Activated CD8-positive, alpha-beta memory T cell treated with anti-CD3 and anti-CD28 coated beads for 1 hour (primary cell): ENCODE data around the gene NFE2L3.
A peak's percentile ranks its signal among the peaks of the same experiment; 100 is the strongest.
"Not testable (repeated sequence)": the region's sequence is repeated elsewhere in the genome, so short reads cannot be mapped to it uniquely, and the experiment has no call there.

ENCODE experiments used
- DNase-seq, 2 donors: peaks; one replicate each; pipeline ENCODE4 v3.0.0-alpha.2; 2020; ENCODE audit warnings: low read depth in 1 of 2; ENCODE audit errors: extremely low read depth in 1 of 2

Gene NFE2L3

GRCh38 chr7:26151953-26152781 is at the start of gene NFE2L3:
NFE2L3 (plus strand) TSS chr7:26152198; CDS start chr7:26152499, 301 bp downstream.
- DNase-seq, result peak; percentile 40 to 70

GRCh38 chr7:26103596-26103995 is 48.4 kb upstream of the NFE2L3 start:
- DNase-seq, result no peak

- DNase-seq, result no peak
These were observed 46.8 kb upstream of the NFE2L3 start for GRCh38 chr7:26105236-26105635.

DNA sequence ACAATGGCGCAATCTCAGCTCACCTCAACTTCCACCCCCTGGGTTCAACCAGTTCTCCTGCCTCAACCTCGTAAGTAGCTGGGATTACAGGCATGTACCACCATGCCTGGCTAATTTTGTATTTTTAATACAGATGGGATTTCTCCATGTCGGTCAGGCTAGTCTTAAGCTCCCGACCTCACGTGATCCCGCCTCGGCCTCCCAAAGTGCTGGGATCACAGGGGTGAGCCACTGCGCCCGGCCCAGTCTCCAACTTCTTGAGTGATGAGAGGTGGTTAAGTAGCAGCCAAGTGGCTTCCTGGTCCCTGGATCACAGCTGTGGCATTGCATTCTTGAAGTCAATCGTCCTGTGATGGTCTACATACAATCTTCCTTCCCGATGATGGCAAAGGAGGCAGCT is 46.1 kb upstream of the NFE2L3 start:
- no peak for DNase-seq

- DNase-seq, result no peak
These were observed 39.7 kb upstream of the NFE2L3 start for GRCh38 chr7:26112203-26112740.

DNA sequence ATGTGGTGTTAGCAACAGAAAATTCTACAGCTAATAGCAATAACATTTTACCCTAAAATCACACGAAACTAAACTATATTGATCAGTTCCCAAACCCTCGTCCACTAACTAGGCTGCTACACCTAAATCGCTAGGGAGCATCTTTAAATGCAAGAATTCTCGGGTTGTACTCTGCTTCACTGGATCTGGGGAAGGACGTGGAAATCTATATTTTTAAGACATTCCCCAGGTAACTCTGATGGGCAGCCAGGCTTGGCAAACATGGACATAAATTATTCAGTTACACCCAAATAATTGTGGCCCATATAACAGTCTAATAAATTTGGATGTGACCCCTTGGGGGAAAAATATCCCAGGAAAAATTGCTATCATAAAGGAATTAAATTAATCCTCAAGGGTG is 36.3 kb upstream of the NFE2L3 start:
- no peak for DNase-seq

- no peak for DNase-seq
These were observed 34.7 kb upstream of the NFE2L3 start for GRCh38 chr7:26117142-26117807.

- DNase-seq, result no peak
These were observed 34.0 kb upstream of the NFE2L3 start for GRCh38 chr7:26117970-26118369.

- no peak for DNase-seq
These were observed 29.3 kb upstream of the NFE2L3 start for GRCh38 chr7:26122745-26123144.

DNA sequence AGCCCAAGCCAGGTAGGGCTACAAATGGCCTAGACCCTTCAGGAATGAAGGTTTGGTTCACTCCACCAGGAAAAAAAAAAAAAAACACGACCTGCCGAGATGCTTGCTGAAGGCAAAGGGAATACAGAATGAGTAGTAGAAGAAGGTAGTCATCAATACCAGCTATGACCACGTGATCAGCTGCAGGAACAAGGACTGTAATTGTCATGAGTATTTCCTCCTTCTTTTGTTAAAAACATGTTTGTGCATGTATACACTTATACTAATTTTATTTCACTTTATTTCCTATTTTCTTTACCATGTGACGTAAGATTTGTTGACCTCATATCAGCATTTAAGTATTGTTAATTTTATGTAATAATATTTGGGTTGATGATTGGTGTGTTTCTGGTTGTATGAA is 27.2 kb upstream of the NFE2L3 start:
- not testable (repeated sequence) for DNase-seq

GRCh38 chr7:26127411-26127810 is 24.6 kb upstream of the NFE2L3 start:
- no peak for DNase-seq

DNA sequence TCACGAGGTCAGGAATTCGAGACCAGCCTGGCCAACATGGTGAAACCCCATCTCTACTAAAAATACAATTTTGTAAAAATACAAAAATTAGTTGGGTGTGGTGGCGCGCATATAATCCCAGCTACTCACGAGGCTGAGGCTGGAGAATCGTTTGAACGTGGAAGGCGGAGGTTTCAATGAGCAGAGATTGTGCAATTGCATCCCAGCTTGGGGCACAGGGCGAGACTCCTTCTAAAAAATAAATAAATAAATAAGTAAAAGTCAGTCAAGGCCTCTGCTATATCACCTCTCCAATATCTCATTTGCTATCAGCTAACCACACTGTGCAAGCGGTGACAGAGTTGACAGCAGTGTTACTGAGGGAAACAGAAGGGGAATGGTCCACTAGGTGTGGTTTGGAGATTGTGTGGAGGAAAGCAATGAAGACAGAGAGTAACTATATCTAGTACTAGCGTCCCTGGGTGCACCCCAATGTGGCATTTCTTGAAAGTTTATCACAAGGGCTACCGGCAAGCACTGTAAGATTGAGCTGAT is 20.9 kb upstream of the NFE2L3 start:
- DNase-seq, result no peak

DNA sequence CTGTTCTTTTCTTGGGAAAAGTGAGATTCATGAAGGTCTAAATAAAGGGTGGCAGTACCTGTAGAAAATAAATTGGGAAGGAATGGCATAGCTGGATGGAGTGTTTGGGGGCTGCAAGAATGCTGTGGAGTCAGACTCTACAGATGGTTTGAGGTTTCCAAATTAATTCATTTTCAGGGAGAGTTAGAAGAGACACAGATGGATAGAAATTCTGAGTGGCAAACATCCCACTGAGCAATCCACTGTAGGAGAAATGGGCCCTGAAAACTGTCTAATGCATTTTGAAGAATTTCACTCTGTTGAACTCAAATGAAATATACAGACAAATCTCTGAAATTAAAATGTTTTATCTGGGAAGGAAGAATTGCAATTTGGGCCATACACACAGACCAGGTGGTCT is 16.9 kb upstream of the NFE2L3 start:
- DNase-seq, result no peak

- no peak for DNase-seq
These were observed 16.4 kb upstream of the NFE2L3 start for GRCh38 chr7:26135551-26135950.

GRCh38 chr7:26136831-26137230 is 15.2 kb upstream of the NFE2L3 start:
- DNase-seq, result no peak

GRCh38 chr7:26140380-26140779 is 11.6 kb upstream of the NFE2L3 start:
- DNase-seq, result no peak

GRCh38 chr7:26141077-26141476 is 10.9 kb upstream of the NFE2L3 start:
- no peak for DNase-seq

- no peak for DNase-seq
These were observed 8.5 kb upstream of the NFE2L3 start for GRCh38 chr7:26143298-26144048.

- no peak for DNase-seq
These were observed 7.6 kb upstream of the NFE2L3 start for GRCh38 chr7:26144184-26145080.

GRCh38 chr7:26145238-26145637 is 6.8 kb upstream of the NFE2L3 start:
- no peak for DNase-seq
